Endothelial cell of umbilical vein (primary cell): ENCODE measurements around the gene AGBL4.

Experiments used
- EZH2 ChIP-seq: IDR thresholded peaks from 2 replicates; pipeline ENCODE4 v1.6.1; 2012; ENCODE audit warnings: borderline replicate concordance, low read depth, mild to moderate bottlenecking, moderate library complexity, low read length, inconsistent platforms; ENCODE audit not compliant: severe bottlenecking
- JUN ChIP-seq: IDR thresholded peaks from 2 replicates; pipeline ENCODE4 v1.6.1; 2011; ENCODE audit warnings: borderline replicate concordance, low read depth; ENCODE audit not compliant: insufficient read length, insufficient read depth
- POLR2A ChIP-seq: IDR thresholded peaks from 2 replicates; pipeline ENCODE4 v1.6.1; 2012; ENCODE audit warnings: low read depth, mild to moderate bottlenecking, control low read depth, low read length
- TF ChIP-seq, protein P1 (sequence below), 2 donors: IDR thresholded peaks; 1 replicate in 1 of 2; 2 replicates in 1 of 2; pipeline ENCODE4 v1.5.1; 2011; ENCODE audit warnings: low read length in 2 of 2, mild to moderate bottlenecking in 2 of 2, moderate library complexity in 2 of 2, control low read depth in 1 of 2, inconsistent platforms in 1 of 2, low read depth in 1 of 2; ENCODE audit not compliant: insufficient read depth in 1 of 2; ENCODE audit errors: extremely low read depth in 1 of 2
- TF ChIP-seq, protein P2 (sequence below): IDR thresholded peaks from 2 replicates; pipeline ENCODE4 v1.6.1; 2011; ENCODE audit not compliant: insufficient read depth, insufficient read length

DNA sequence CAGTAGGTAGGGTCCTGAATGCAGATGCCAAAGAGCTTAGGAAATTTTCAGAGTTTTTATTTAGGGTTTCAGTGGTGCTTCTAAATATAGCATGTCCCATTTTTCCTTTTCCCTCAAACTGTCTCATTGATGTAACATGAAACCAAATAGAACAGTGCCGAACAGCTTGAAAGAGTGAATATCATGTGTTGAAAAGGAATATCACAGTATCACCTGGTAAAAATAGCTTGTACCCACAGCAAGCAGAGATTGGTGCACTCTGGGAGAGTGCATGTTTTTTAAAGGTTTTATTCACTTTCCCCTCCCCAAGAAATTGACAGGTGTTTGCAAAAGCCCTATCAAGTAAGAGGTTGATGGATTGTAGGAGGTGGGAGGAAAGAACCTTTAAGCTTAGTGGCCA, 43.1 kb upstream of the AGBL4 start:
- TF ChIP-seq, protein P1, sequence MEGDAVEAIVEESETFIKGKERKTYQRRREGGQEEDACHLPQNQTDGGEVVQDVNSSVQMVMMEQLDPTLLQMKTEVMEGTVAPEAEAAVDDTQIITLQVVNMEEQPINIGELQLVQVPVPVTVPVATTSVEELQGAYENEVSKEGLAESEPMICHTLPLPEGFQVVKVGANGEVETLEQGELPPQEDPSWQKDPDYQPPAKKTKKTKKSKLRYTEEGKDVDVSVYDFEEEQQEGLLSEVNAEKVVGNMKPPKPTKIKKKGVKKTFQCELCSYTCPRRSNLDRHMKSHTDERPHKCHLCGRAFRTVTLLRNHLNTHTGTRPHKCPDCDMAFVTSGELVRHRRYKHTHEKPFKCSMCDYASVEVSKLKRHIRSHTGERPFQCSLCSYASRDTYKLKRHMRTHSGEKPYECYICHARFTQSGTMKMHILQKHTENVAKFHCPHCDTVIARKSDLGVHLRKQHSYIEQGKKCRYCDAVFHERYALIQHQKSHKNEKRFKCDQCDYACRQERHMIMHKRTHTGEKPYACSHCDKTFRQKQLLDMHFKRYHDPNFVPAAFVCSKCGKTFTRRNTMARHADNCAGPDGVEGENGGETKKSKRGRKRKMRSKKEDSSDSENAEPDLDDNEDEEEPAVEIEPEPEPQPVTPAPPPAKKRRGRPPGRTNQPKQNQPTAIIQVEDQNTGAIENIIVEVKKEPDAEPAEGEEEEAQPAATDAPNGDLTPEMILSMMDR (IDR thresholded peaks at IDR 0.05; ENCODE audit: extremely low read depth in 1 of 2, insufficient read depth in 1 of 2, low read depth in 1 of 2, low read length in 2 of 2) = no peak
- TF ChIP-seq, protein P2, sequence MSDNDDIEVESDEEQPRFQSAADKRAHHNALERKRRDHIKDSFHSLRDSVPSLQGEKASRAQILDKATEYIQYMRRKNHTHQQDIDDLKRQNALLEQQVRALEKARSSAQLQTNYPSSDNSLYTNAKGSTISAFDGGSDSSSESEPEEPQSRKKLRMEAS = no peak
- no peak for TF ChIP-seq POLR2A
- no peak for TF ChIP-seq JUN
- TF ChIP-seq EZH2 = no peak
